Thoracic aorta (tissue), 2 donors: ENCODE results near the gene NRG4. TPM values are rescaled to one million over a fixed set of nuclear protein-coding genes. Genes with fewer than 3 reads are reported as not detected.

Source experiments
- ATAC-seq: fragments of 150-250 bp; one replicate; pipeline ENCODE4 v1.8.0; 2017; ENCODE audit warnings: low read depth; ENCODE audit not compliant: insufficient number of reproducible peaks, low FRiP score
- DNase-seq: peaks from one replicate; pipeline ENCODE4 v3.0.0-alpha.2; 2020; ENCODE audit warnings: low spot score
- H3K27ac ChIP-seq, 2 donors: fragments of 200-600 bp; sonication (generic); 1 replicate in 1 of 2; 2 replicates in 1 of 2; pipeline ENCODE4 v1.5.1; 2016; ENCODE audit warnings: mild to moderate bottlenecking in 2 of 2, moderate library complexity in 2 of 2
- H3K27me3 ChIP-seq: fragments of 200-600 bp; sonication (generic); replicated peaks from 2 replicates; pipeline ENCODE4 v1.6.0; 2016; ENCODE audit warnings: mild to moderate bottlenecking; ENCODE audit not compliant: insufficient read depth
- H3K36me3 ChIP-seq: fragments of 200-600 bp; sonication (generic); one replicate; pipeline ENCODE4 v1.5.1; 2016
- H3K4me1 ChIP-seq, 2 donors: fragments of 200-600 bp; sonication (generic); 1 replicate in 1 of 2; 2 replicates in 1 of 2; pipeline versions ENCODE4 v1.5.1 to v1.6.0; 2016; ENCODE audit warnings: low read depth in 2 of 2, mild to moderate bottlenecking in 1 of 2; ENCODE audit not compliant: control insufficient read depth in 1 of 2
- H3K4me3 ChIP-seq: fragments of 200-600 bp; sonication (generic); 2 replicates; pipeline ENCODE4 v1.5.1; 2016; ENCODE audit warnings: mild to moderate bottlenecking
- H3K9me3 ChIP-seq: fragments of 200-600 bp; sonication (generic); 2 replicates; pipeline ENCODE4 v1.5.1; 2016
- total RNA-seq, 2 donors: library from RNA; depleted of rRNA; stranded (reverse); fragments of >200 nt; gene quantifications; one replicate each; pipeline versions ENCODE4 v1.1.0 to v1.2.3, GENCODE V29; 2016
- TF ChIP-seq, protein P1 (sequence below): fragments of 200-600 bp; sonication (generic); IDR thresholded peaks from one replicate; pipeline ENCODE4 v1.5.1; 2019; ENCODE audit warnings: antibody characterized with exemption

The NRG4 gene
- total RNA-seq, 2 donors from 2014 or later = not detected

GRCh38 chr15:75891895-75892294 is 120.3 kb downstream of the NRG4 start:
- no peak overlapping the region for H3K27ac ChIP-seq
- H3K36me3 ChIP-seq = no peaks in the 10 kb centered on the region
- no peaks in the 10 kb centered on the region for H3K9me3 ChIP-seq
- TF ChIP-seq, protein P1, sequence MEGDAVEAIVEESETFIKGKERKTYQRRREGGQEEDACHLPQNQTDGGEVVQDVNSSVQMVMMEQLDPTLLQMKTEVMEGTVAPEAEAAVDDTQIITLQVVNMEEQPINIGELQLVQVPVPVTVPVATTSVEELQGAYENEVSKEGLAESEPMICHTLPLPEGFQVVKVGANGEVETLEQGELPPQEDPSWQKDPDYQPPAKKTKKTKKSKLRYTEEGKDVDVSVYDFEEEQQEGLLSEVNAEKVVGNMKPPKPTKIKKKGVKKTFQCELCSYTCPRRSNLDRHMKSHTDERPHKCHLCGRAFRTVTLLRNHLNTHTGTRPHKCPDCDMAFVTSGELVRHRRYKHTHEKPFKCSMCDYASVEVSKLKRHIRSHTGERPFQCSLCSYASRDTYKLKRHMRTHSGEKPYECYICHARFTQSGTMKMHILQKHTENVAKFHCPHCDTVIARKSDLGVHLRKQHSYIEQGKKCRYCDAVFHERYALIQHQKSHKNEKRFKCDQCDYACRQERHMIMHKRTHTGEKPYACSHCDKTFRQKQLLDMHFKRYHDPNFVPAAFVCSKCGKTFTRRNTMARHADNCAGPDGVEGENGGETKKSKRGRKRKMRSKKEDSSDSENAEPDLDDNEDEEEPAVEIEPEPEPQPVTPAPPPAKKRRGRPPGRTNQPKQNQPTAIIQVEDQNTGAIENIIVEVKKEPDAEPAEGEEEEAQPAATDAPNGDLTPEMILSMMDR = no peak
- no peak for ATAC-seq
- H3K4me3 ChIP-seq = no peak overlapping the region
- DNase-seq = no peak
- no peaks in the 10 kb centered on the region for H3K27me3 ChIP-seq
- H3K4me1 ChIP-seq = peaks cover 0 to 4% of the 10 kb centered on the region in 2 donors

Other genes starting within 250 kb of the NRG4 start
- gene UBE2Q2, start 169.0 kb downstream of the NRG4 start, total RNA-seq = 10 to 100 TPM; 31.5 to 40.2 TPM
- gene FBXO22, start 108.5 kb downstream of the NRG4 start, total RNA-seq = 10 to 100 TPM; 14.7 to 20.7 TPM
- gene TMEM266, start 47.6 kb upstream of the NRG4 start, total RNA-seq = not detected